Upper lobe of right lung (tissue), 1 donor: Measurements from ENCODE around the gene CDH23. TPM values are rescaled to one million over a fixed set of nuclear protein-coding genes. Genes with fewer than 3 reads are reported as not detected.

Experiments
- ATAC-seq: fragments of 200-7000 bp; cut with Tn5 transposase; one replicate; pipeline ENCODE4 v1.9.1; 2020; ENCODE audit warnings: mild to moderate bottlenecking, moderate library complexity
- DNase-seq: peaks from one replicate; pipeline ENCODE4 v3.0.0-alpha.2; 2020
- H3K27ac ChIP-seq: fragments of 200-600 bp; one replicate; pipeline ENCODE4 v1.8.0; 2022
- H3K27me3 ChIP-seq: fragments of 200-600 bp; one replicate; pipeline ENCODE4 v1.8.0; 2022; ENCODE audit warnings: mild to moderate bottlenecking
- H3K36me3 ChIP-seq: fragments of 200-600 bp; one replicate; pipeline ENCODE4 v1.8.0; 2022
- H3K4me1 ChIP-seq: fragments of 200-600 bp; one replicate; pipeline ENCODE4 v1.8.0; 2022
- H3K4me3 ChIP-seq: fragments of 200-600 bp; one replicate; pipeline ENCODE4 v1.8.0; 2022; ENCODE audit warnings: mild to moderate bottlenecking
- H3K9me3 ChIP-seq: fragments of 200-600 bp; one replicate; pipeline ENCODE4 v1.8.0; 2022
- intact Hi-C: fragments of 100-400 bp; cut with DNase I; formaldehyde crosslinking; loops from one replicate; pipeline ENCODE4 v1.11.0; 2022
- total RNA-seq: library from RNA; stranded (reverse); fragmentation: NEBNext Ultra II Directional; extraction: Animal tissue kit (Norgen Biotek cat#: 25700); gene quantifications from one replicate; pipeline ENCODE4 v1.2.1, GENCODE V29; 2021
- TF ChIP-seq, protein P1 (sequence below): fragments of 200-600 bp; IDR thresholded peaks from one replicate; pipeline ENCODE4 v1.8.0; 2022; ENCODE audit warnings: antibody characterized with exemption
- donor health status: DM: no; HTN: yes; CAD: no; lungs with severe emphysema.

CDH23 gene
- total RNA-seq, 1 donor from 2014 or later, result 10.9 TPM

DNA sequence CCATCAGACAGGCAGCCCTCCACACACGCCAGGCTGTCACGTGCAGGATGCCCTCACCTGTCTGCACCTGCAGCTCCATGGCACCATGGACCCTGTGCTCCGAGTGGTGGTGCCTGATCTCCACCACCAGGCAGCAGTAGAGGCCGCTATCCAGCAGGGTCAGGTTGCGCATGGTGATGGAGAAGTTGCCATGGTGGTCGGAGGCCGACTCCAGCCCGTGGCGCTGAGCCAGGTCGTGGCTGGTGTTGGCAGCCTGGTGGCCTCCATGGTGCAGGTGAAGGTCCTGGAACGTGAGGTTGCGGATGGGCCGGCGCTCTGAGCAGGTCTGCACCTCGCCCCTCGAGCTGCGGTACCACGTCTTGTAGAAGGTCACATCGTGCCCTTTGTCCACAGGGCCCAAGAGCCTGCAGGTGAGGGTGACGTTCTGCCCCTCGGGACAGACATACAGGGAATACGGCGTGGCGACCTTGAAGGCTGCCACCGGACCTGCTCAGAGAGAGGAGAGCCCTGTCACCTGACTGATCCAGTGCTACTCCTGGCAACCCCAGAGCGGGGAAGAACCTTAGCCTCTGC, 364.9 kb downstream of the CDH23 start:
- Histone ChIP-seq H3K4me3 (no peak overlapping the region), H3K27me3 (no peaks in the 10 kb centered on the region), H3K36me3 (peaks cover 41% of the 10 kb centered on the region), H3K9me3 (no peaks in the 10 kb centered on the region), H3K27ac (peak overlapping the region; percentile 6), H3K4me1 (peaks cover 77% of the 10 kb centered on the region)
- ATAC-seq (no peak), DNase-seq (no peak)
- TF ChIP-seq, protein P1, sequence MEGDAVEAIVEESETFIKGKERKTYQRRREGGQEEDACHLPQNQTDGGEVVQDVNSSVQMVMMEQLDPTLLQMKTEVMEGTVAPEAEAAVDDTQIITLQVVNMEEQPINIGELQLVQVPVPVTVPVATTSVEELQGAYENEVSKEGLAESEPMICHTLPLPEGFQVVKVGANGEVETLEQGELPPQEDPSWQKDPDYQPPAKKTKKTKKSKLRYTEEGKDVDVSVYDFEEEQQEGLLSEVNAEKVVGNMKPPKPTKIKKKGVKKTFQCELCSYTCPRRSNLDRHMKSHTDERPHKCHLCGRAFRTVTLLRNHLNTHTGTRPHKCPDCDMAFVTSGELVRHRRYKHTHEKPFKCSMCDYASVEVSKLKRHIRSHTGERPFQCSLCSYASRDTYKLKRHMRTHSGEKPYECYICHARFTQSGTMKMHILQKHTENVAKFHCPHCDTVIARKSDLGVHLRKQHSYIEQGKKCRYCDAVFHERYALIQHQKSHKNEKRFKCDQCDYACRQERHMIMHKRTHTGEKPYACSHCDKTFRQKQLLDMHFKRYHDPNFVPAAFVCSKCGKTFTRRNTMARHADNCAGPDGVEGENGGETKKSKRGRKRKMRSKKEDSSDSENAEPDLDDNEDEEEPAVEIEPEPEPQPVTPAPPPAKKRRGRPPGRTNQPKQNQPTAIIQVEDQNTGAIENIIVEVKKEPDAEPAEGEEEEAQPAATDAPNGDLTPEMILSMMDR, result no peak
- intact Hi-C loops, result no loop called here

- H3K36me3 ChIP-seq, result peaks cover 41% of the 10 kb centered on the region
- TF ChIP-seq, protein P1, result no peak
- intact Hi-C loops, result no loop called here
- H3K4me1 ChIP-seq, result peaks cover 77% of the 10 kb centered on the region
- H3K27me3 ChIP-seq, result no peaks in the 10 kb centered on the region
- H3K9me3 ChIP-seq, result no peaks in the 10 kb centered on the region
- H3K4me3 ChIP-seq, result no peak overlapping the region
- peak overlapping the region; percentile 11 for H3K27ac ChIP-seq
- no peak for DNase-seq
- no peak for ATAC-seq
Observed at GRCh38 chr10:71762324-71762723, 365.6 kb downstream of the CDH23 start.

DNA sequence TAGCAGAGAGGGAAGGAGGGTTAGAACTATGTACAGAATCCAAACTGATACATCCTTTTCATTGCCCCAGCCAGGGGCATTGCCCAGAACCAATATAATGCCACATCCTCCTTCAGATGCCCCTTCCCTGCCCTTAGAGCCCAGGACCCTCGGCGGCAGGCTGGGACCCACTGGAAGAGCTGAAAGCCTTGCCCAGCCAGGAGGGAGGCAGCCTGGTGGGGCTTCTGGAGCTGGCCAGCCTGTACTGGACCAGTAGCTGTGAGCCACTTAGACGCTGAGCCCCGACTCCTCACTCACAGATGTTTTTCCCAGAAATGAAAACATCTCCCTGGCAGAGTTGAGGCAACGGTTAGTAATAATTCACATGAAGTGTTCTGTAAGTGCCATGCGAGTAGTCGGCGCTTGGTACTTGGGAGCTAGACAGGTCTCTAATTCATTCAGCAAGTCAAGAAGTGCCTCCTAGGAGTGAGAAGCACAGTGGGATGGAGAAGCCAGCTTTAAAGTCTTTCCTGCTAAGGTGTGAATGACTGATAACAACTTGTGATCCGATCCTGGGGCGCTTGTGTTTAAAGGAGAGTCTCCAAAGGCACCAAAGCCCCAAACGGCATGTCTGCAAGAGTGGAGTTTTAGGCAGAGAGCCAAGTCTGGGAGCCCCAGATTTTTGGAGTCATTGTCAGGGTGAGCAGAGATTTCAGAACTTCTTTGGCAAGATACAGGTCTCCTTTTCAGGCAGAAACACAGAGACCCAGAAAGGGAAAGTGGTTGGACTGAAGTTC, 366.8 kb downstream of the CDH23 start:
- Histone ChIP-seq H3K4me1 (peaks cover 79% of the 10 kb centered on the region), H3K27me3 (no peaks in the 10 kb centered on the region), H3K4me3 (no peak overlapping the region), H3K9me3 (no peaks in the 10 kb centered on the region), H3K36me3 (peaks cover 33% of the 10 kb centered on the region), H3K27ac (no peak overlapping the region)
- intact Hi-C loops, result no loop called here
- DNase-seq (no peak), ATAC-seq (no peak)
- TF ChIP-seq, protein P1, result no peak

DNA sequence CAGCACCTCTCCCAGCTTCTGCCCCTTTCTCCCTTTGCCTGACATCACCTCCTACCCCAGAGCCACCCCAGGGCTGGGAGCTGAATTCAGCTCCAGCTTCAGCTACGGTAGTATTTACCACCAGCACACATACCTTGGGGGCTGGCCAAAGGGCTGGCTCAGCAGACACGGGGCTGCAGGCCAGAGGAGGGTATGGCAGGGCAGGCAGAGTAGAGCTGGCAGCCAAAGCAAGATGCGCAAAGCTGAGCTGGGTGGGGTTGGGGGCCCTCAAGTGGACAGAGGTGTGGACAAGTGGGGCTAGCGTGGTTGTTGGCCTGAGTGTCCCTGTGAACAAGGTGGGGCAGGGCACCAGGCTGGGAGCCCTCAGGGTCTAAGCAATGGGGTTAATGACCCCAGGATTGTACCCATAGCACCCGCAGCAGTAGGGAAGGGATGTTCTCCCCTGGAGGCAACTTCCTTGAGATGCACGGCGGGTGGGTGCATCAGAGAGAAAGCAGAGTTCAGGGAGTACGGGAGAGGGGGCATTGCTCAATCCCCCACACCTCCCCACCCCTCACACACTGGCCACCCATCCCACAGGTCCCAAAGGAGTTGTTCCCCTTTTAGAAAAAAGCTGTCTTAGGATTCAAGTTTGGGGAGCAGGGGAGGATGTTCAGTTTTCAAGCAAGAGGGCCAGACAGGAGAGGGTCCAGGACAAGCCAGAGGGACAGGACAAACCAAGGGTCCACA, 368.6 kb downstream of the CDH23 start:
- Histone ChIP-seq H3K4me3 (no peak overlapping the region), H3K36me3 (peaks cover 22% of the 10 kb centered on the region), H3K27ac (peak overlapping the region; percentile 90), H3K9me3 (no peaks in the 10 kb centered on the region), H3K27me3 (no peaks in the 10 kb centered on the region), H3K4me1 (peaks cover 87% of the 10 kb centered on the region)
- intact Hi-C loops, result no loop called here
- DNase-seq (no peak), ATAC-seq (peak; percentile 5)
- TF ChIP-seq, protein P1, result no peak

- Histone ChIP-seq H3K27ac (peak overlapping the region; percentile 90), H3K27me3 (no peaks in the 10 kb centered on the region), H3K9me3 (no peaks in the 10 kb centered on the region), H3K36me3 (peaks cover 14% of the 10 kb centered on the region), H3K4me1 (peaks cover 92% of the 10 kb centered on the region), H3K4me3 (no peak overlapping the region)
- ATAC-seq (no peak), DNase-seq (no peak)
- TF ChIP-seq, protein P1, result no peak
- intact Hi-C loops, result no loop called here
Observed at GRCh38 chr10:71765906-71766716, 369.4 kb downstream of the CDH23 start.
